ENCODE measurements around the gene OR4C16.

The OR4C16 gene, protein sequence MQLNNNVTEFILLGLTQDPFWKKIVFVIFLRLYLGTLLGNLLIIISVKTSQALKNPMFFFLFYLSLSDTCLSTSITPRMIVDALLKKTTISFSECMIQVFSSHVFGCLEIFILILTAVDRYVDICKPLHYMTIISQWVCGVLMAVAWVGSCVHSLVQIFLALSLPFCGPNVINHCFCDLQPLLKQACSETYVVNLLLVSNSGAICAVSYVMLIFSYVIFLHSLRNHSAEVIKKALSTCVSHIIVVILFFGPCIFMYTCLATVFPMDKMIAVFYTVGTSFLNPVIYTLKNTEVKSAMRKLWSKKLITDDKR

GRCh38 chr11:55571828-55572227, at the start of gene OR4C16:
OR4C16 (plus strand) TSS chr11:55572128; CDS start chr11:55572128, 0 bp downstream.
- Histone ChIP-seq H4K20me1 (ENCODE audit: insufficient read depth, low read length, poor library complexity, severe bottlenecking) (no peaks in the 10 kb centered on the region), H3K4me2 (ENCODE audit: low read depth, low read length, poor library complexity, severe bottlenecking) (no peak within 1 kb of the TSS), H3F3A (ENCODE audit: low read depth) (no peaks in the 10 kb centered on the region), H3K27me3 (ENCODE audit: insufficient read depth, low read length, poor library complexity, severe bottlenecking) (no peaks in the 10 kb centered on the region), H3K9me3 (ENCODE audit: insufficient read depth, low read depth, low read length) (0 out of 2 replicates have a peak, but pooled peaks cover 6% of the 10 kb centered on the region), H3K9me2 (replicated peaks; ENCODE audit: low read depth, low read length) (no peaks in the 10 kb centered on the region), H3K4me3 (ENCODE audit: low read length, poor library complexity, severe bottlenecking) (no peak within 1 kb of the TSS), H3K9ac (ENCODE audit: low read depth, low read length, poor library complexity, severe bottlenecking) (no peak within 1 kb of the TSS), H3K4me1 (ENCODE audit: insufficient read depth, low read length, poor library complexity, severe bottlenecking) (no peaks in the 10 kb centered on the region), H3K79me2 (ENCODE audit: insufficient read depth, low read length) (no peaks in the 10 kb centered on the region), H3K36me3 (ENCODE audit: insufficient read depth, low read length) (no peaks in the 10 kb centered on the region), H2AFZ (ENCODE audit: low read length) (no peak within 1 kb of the TSS)
- TF ChIP-seq, protein P1, sequence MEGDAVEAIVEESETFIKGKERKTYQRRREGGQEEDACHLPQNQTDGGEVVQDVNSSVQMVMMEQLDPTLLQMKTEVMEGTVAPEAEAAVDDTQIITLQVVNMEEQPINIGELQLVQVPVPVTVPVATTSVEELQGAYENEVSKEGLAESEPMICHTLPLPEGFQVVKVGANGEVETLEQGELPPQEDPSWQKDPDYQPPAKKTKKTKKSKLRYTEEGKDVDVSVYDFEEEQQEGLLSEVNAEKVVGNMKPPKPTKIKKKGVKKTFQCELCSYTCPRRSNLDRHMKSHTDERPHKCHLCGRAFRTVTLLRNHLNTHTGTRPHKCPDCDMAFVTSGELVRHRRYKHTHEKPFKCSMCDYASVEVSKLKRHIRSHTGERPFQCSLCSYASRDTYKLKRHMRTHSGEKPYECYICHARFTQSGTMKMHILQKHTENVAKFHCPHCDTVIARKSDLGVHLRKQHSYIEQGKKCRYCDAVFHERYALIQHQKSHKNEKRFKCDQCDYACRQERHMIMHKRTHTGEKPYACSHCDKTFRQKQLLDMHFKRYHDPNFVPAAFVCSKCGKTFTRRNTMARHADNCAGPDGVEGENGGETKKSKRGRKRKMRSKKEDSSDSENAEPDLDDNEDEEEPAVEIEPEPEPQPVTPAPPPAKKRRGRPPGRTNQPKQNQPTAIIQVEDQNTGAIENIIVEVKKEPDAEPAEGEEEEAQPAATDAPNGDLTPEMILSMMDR (conservative IDR thresholded peaks at IDR 0.05; ENCODE audit: low read length), result no peak
- no peak for TF ChIP-seq EZH2phosphoT487 (IDR thresholded peaks at IDR 0.05; ENCODE audit: borderline replicate concordance)

DNA sequence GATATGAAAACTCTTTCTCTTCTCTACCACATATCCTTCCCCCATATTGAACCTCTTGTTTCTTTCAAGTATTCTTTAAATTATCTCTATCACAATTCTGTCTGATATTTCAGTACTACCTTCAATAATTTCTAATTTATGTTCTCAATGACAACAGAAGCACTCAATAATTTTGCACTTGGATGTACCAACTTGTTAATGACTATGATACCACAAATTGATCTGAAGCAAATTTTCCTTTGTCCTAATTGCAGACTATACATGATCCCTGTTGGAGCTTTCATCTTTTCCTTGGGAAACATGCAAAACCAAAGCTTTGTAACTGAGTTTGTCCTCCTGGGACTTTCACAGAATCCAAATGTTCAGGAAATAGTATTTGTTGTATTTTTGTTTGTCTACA, 17.8 kb upstream of the OR4C16 start, which contains the start of gene OR4C15:
Gene OR4C15 (plus strand): TSS at position 301 of the 400 bp plus-strand sequence. CDS start 0 bp downstream, at position 301.
- Histone ChIP-seq H3K9me3 (ENCODE audit: insufficient read depth, low read depth, low read length) (peaks cover 6% of the 10 kb centered on the region; the same call in 1 of the 2 replicates), H3K4me1 (ENCODE audit: insufficient read depth, low read length, poor library complexity, severe bottlenecking) (no peaks in the 10 kb centered on the region), H3F3A (ENCODE audit: low read depth) (no peaks in the 10 kb centered on the region), H3K79me2 (ENCODE audit: insufficient read depth, low read length) (no peaks in the 10 kb centered on the region), H4K20me1 (ENCODE audit: insufficient read depth, low read length, poor library complexity, severe bottlenecking) (no peaks in the 10 kb centered on the region), H2AFZ (ENCODE audit: low read length) (no peak within 1 kb of the TSS), H3K9ac (ENCODE audit: low read depth, low read length, poor library complexity, severe bottlenecking) (no peak within 1 kb of the TSS), H3K27me3 (ENCODE audit: insufficient read depth, low read length, poor library complexity, severe bottlenecking) (no peaks in the 10 kb centered on the region), H3K4me2 (ENCODE audit: low read depth, low read length, poor library complexity, severe bottlenecking) (no peak within 1 kb of the TSS), H3K4me3 (ENCODE audit: low read length, poor library complexity, severe bottlenecking) (no peak within 1 kb of the TSS), H3K36me3 (ENCODE audit: insufficient read depth, low read length) (no peaks in the 10 kb centered on the region), H3K9me2 (replicated peaks; ENCODE audit: low read depth, low read length) (no peaks in the 10 kb centered on the region)
- TF ChIP-seq EZH2phosphoT487 (IDR thresholded peaks at IDR 0.05; ENCODE audit: borderline replicate concordance), result no peak
- TF ChIP-seq, protein P1 (conservative IDR thresholded peaks at IDR 0.05; ENCODE audit: low read length), result no peak

GRCh38 chr11:55572548-55572947, 620 bp downstream of the OR4C16 start:
- Histone ChIP-seq H3K79me2 (ENCODE audit: insufficient read depth, low read length) (no peaks in the 10 kb centered on the region), H3K27me3 (ENCODE audit: insufficient read depth, low read length, poor library complexity, severe bottlenecking) (no peaks in the 10 kb centered on the region), H4K20me1 (ENCODE audit: insufficient read depth, low read length, poor library complexity, severe bottlenecking) (no peaks in the 10 kb centered on the region), H3K9me3 (ENCODE audit: insufficient read depth, low read depth, low read length) (0 out of 2 replicates have a peak, but pooled peaks cover 6% of the 10 kb centered on the region), H3F3A (ENCODE audit: low read depth) (no peaks in the 10 kb centered on the region), H3K4me3 (ENCODE audit: low read length, poor library complexity, severe bottlenecking) (no peak overlapping the region), H3K9me2 (replicated peaks; ENCODE audit: low read depth, low read length) (no peaks in the 10 kb centered on the region), H3K9ac (ENCODE audit: low read depth, low read length, poor library complexity, severe bottlenecking) (no peak overlapping the region), H2AFZ (ENCODE audit: low read length) (no peak overlapping the region), H3K4me1 (ENCODE audit: insufficient read depth, low read length, poor library complexity, severe bottlenecking) (no peaks in the 10 kb centered on the region), H3K36me3 (ENCODE audit: insufficient read depth, low read length) (no peaks in the 10 kb centered on the region), H3K4me2 (ENCODE audit: low read depth, low read length, poor library complexity, severe bottlenecking) (no peak overlapping the region)
- TF ChIP-seq, protein P1 (conservative IDR thresholded peaks at IDR 0.05; ENCODE audit: low read length), result no peak
- TF ChIP-seq EZH2phosphoT487 (IDR thresholded peaks at IDR 0.05; ENCODE audit: borderline replicate concordance), result no peak
